Motor neuron (in vitro differentiated cells): Measurements from ENCODE around the gene RPL27. TPM values are rescaled to one million over a fixed set of nuclear protein-coding genes. Genes with fewer than 3 reads are reported as not detected.

Source experiments
- total RNA-seq, 8 experiments: library from RNA; unstranded; fragments of 300-600 nt; gene quantifications; 2 replicates each; pipeline versions ENCODE4 v1.2.3 to v1.2.4, GENCODE V29; 2022

The RPL27 gene
- total RNA-seq, 8 experiments from 2014 or later: 1,328 to 3,262 (median 2,235) TPM

Other genes starting within 250 kb of the RPL27 start
- 10 to 100 TPM in 1 of 8 experiments, 1 to 10 TPM in 6, under 1 TPM in 1; 0.90 to 34.2 (median 4.1) TPM for gene RAMP2, start 237.2 kb upstream of the RPL27 start, total RNA-seq
- gene VPS25, start 225.0 kb upstream of the RPL27 start, total RNA-seq: 100 to 1,000 TPM in 1 of 8 experiments, 10 to 100 TPM in 7; 57.1 to 110 (median 88.0) TPM
- gene WNK4, start 217.8 kb upstream of the RPL27 start, total RNA-seq: 1 to 10 TPM in 1 of 8 experiments, under 1 TPM in 7; 0.11 to 1.2 (median 0.57) TPM
- gene COA3, start 199.7 kb upstream of the RPL27 start, total RNA-seq: 100 to 1,000 TPM in 2 of 8 experiments, 10 to 100 TPM in 6; 58.7 to 114 (median 72.5) TPM
- gene CNTD1, start 199.6 kb upstream of the RPL27 start, total RNA-seq: 1 to 10 TPM in 2 of 8 experiments, under 1 TPM in 6; 0.58 to 3.8 (median 0.81) TPM
- gene BECN1, start 174.1 kb upstream of the RPL27 start, total RNA-seq: 100 to 1,000 TPM in 2 of 8 experiments, 10 to 100 TPM in 6; 34.6 to 113 (median 55.9) TPM
- 100 to 1,000 TPM in 3 of 8 experiments, 10 to 100 TPM in 5; 31.7 to 169 (median 69.6) TPM for gene PSME3, start 165.0 kb upstream of the RPL27 start, total RNA-seq
- 1 to 10 TPM; 1.3 to 2.6 (median 2.1) TPM for gene AOC2, start 153.8 kb upstream of the RPL27 start, total RNA-seq
- gene AOC3, start 147.2 kb upstream of the RPL27 start, total RNA-seq: 1 to 10 TPM in 4 of 8 experiments, under 1 TPM in 4; 0.41 to 3.7 (median 0.81) TPM
- gene G6PC1, start 97.6 kb upstream of the RPL27 start, total RNA-seq: under 1 TPM in 5 of 8 experiments, not detected in 3; 0.21 to 0.70 (median 0.47) TPM
- gene AARSD1, start 34.0 kb upstream of the RPL27 start, total RNA-seq: 10 to 100 TPM; 47.2 to 77.9 (median 59.3) TPM
- 1 to 10 TPM in 7 of 8 experiments, under 1 TPM in 1; 0.76 to 3.6 (median 2.0) TPM for gene PTGES3L, start 18.3 kb upstream of the RPL27 start, total RNA-seq
- gene RUNDC1, start 17.9 kb upstream of the RPL27 start, total RNA-seq: 10 to 100 TPM; 11.8 to 14.8 (median 13.5) TPM
- gene IFI35, start 8.4 kb downstream of the RPL27 start, total RNA-seq: 10 to 100 TPM in 4 of 8 experiments, 1 to 10 TPM in 1, under 1 TPM in 2, not detected in 1; 0.76 to 57.9 (median 10.7) TPM
- gene VAT1, start 24.0 kb downstream of the RPL27 start, total RNA-seq: 100 to 1,000 TPM in 7 of 8 experiments, 10 to 100 TPM in 1; 42.9 to 426 (median 125) TPM
- 10 to 100 TPM in 5 of 8 experiments, 1 to 10 TPM in 2, under 1 TPM in 1; 0.66 to 27.3 (median 19.9) TPM for gene RND2, start 26.8 kb downstream of the RPL27 start, total RNA-seq
- 10 to 100 TPM in 3 of 8 experiments, 1 to 10 TPM in 5; 3.2 to 30.0 (median 6.9) TPM for gene BRCA1, start 126.9 kb downstream of the RPL27 start, total RNA-seq
- gene NBR1, start 172.8 kb downstream of the RPL27 start, total RNA-seq: 100 to 1,000 TPM in 1 of 8 experiments, 10 to 100 TPM in 7; 49.7 to 135 (median 72.0) TPM
- 1 to 10 TPM in 4 of 8 experiments, under 1 TPM in 4; 0.27 to 7.8 (median 0.95) TPM for gene TMEM106A, start 213.5 kb downstream of the RPL27 start, total RNA-seq
- 1 to 10 TPM in 7 of 8 experiments, under 1 TPM in 1; 0.16 to 7.7 (median 2.2) TPM for gene CCDC200, start 230.2 kb downstream of the RPL27 start, total RNA-seq
- not detected for gene RNU2-1, start 235.6 kb downstream of the RPL27 start, total RNA-seq